Measurements from ENCODE around the gene KCNH8. TPM values are rescaled to one million over a fixed set of nuclear protein-coding genes. Genes with fewer than 3 reads are reported as not detected.

Gene KCNH8
- total RNA-seq, 2 experiments from 2014 or later = not detected

- intact Hi-C loops (cut with micrococcal nuclease) = no loop called here
- CTCF ChIA-PET = no interaction called here
- POLR2A ChIA-PET = no interaction called here
- Mint-ChIP-seq H3K4me1 (ENCODE audit: low read depth) (no peaks in the 10 kb centered on the region), H3K36me3 (no peaks in the 10 kb centered on the region), H3K9me3 (no peaks in the 10 kb centered on the region), H3K4me3 (no peak overlapping the region), H3K27ac (no peak overlapping the region), H3K27me3 (no peaks in the 10 kb centered on the region)
- no peak for DNase-seq
Observed at GRCh38 chr3:19541284-19541683, 393.0 kb downstream of the KCNH8 start.

DNA sequence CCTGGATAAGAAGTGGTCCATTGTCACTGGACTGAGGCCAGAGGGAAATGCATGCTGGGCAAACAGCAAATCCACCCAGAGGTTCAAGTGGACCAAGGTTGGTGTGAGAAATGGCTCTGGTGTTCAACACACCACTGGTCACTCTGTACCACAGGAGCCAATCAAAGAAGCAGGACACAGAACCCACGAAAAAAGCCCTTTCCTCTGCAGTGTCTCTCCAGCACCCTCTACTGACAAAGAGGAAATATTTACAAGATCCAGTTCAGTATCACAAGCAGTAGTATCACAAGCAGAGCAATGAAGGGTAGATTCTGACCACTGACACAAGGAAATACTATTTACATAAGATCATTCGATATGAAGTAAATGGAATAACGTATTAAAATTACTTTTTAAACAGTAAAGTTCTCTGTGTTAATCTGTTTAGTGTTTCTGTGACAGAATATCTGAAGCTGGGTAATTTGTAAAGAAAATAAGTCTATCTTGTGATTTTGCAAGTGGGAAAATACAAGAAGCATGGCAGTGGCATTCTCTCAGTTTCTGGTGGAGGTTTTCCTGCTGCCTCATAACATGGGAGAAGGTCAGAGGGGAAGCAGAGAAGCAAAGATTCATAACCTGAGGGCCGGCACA is 395.0 kb downstream of the KCNH8 start:
- POLR2A ChIA-PET = no interaction called here
- no peaks in the 10 kb centered on the region for H3K9me3 Mint-ChIP-seq
- no peak overlapping the region for H3K27ac Mint-ChIP-seq
- CTCF ChIA-PET = no interaction called here
- no peak for DNase-seq
- H3K36me3 Mint-ChIP-seq = no peaks in the 10 kb centered on the region
- H3K4me3 Mint-ChIP-seq = no peak overlapping the region
- intact Hi-C loops (cut with micrococcal nuclease) = loop anchor here (2.0 kb wide), 2 partner anchors 195 to 497 kb away; no protein-coding TSS in a partner anchor
- no peaks in the 10 kb centered on the region for H3K27me3 Mint-ChIP-seq
- no peaks in the 10 kb centered on the region for H3K4me1 Mint-ChIP-seq (ENCODE audit: low read depth)

DNA sequence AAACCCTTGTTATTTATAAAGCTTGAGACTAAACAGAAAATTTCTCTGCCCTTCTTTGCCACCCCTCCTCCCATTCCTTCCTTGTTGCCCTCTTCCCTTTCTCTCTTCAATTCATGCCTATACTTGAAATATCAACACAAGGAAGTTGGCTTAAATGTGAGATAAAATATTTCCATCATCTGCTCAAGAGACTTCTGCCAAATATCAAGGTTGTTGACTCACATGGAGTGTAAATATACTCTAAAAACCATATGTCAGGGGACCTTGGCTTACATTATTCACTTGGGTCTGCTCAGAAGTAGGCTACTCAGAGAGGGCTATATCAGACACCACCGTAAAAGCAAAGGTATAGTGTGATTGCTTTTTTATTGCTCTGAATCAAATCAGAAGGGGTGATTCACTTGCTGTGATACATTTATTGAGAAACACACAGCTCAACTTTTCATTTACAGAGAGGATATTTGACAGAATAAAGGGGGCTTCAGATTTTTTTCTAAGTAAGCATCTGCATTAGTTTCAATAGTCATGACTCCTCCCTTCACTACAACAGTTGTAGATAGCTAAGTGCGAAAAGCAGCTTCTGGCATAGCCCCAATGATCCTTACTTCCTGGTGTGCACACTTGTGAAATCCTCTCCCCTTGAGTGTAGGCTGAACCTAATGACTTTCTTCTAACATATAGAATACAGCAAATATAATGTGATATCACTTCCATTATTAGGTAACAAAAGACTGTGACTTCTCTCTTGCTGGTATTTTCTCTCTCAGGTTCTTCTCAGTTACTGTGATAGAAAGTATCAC is 399.6 kb downstream of the KCNH8 start:
- Mint-ChIP-seq H3K27me3 (no peaks in the 10 kb centered on the region), H3K9me3 (no peaks in the 10 kb centered on the region), H3K4me3 (no peak overlapping the region), H3K36me3 (no peaks in the 10 kb centered on the region), H3K27ac (no peak overlapping the region), H3K4me1 (ENCODE audit: low read depth) (no peaks in the 10 kb centered on the region)
- intact Hi-C loops (cut with micrococcal nuclease) = no loop called here
- ChIA-PET POLR2A (no interaction called here), CTCF (no interaction called here)
- DNase-seq = no peak

- POLR2A ChIA-PET = no interaction called here
- Mint-ChIP-seq H3K36me3 (no peaks in the 10 kb centered on the region), H3K9me3 (no peaks in the 10 kb centered on the region), H3K4me1 (ENCODE audit: low read depth) (no peaks in the 10 kb centered on the region), H3K4me3 (no peak overlapping the region), H3K27ac (no peak overlapping the region), H3K27me3 (no peaks in the 10 kb centered on the region)
- CTCF ChIA-PET = no interaction called here
- DNase-seq = no peak
- intact Hi-C loops (cut with micrococcal nuclease) = no loop called here
Observed at GRCh38 chr3:19559724-19560442, 411.6 kb downstream of the KCNH8 start.

DNA sequence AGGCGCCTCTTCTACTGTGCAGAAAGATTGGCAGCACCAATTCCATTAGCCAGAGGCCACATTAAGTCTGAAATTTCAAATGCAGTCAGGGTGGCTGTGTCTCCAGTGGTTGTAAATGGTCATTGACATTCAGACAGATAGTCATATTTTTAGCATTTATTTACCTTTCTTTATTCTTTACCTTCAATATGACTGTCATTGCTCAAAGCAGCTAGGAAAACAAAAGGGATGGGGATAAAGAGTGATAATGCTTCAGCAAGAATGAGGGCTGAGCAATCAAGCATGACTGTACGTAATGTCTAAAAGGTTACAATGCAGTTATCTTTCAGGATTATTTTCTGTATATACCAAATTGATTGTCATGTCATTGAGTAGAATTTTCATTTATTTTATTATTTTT is 425.3 kb downstream of the KCNH8 start:
- no peak for DNase-seq
- no peak overlapping the region for H3K4me3 Mint-ChIP-seq
- intact Hi-C loops (cut with micrococcal nuclease) = no loop called here
- no peak overlapping the region for H3K27ac Mint-ChIP-seq
- H3K36me3 Mint-ChIP-seq = no peaks in the 10 kb centered on the region
- ChIA-PET CTCF (no interaction called here), POLR2A (no interaction called here)
- H3K4me1 Mint-ChIP-seq (ENCODE audit: low read depth) = no peaks in the 10 kb centered on the region
- peaks cover under 1% of the 10 kb centered on the region for H3K9me3 Mint-ChIP-seq
- no peaks in the 10 kb centered on the region for H3K27me3 Mint-ChIP-seq

GRCh38 chr3:19574268-19574667 is 426.0 kb downstream of the KCNH8 start:
- ChIA-PET POLR2A (no interaction called here), CTCF (no interaction called here)

DNA sequence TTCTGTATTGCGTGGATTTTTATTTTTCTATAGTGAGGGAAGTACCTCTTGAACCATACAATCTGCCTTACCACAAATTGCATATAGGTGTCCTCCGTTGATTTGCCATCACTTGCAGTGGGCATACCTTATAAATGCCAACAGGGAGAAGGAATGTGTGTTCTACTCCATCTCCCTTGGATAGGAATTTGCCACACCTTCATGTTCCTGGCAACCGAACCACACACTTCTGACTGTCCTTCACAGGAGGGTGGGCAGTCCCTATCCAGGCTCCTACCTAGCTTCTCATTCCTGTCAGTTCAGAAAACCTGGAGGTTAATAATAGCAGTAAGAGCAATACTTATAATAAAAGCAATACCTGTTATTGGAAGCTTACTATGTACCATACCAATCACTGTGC is 428.0 kb downstream of the KCNH8 start:
- POLR2A ChIA-PET = no interaction called here
- Mint-ChIP-seq H3K4me3 (no peak overlapping the region), H3K4me1 (ENCODE audit: low read depth) (no peaks in the 10 kb centered on the region), H3K9me3 (peaks cover 2% of the 10 kb centered on the region), H3K27ac (no peak overlapping the region), H3K27me3 (no peaks in the 10 kb centered on the region), H3K36me3 (no peaks in the 10 kb centered on the region)
- intact Hi-C loops (cut with micrococcal nuclease) = no loop called here
- CTCF ChIA-PET = no interaction called here
- no peak for DNase-seq

More at GRCh38 chr3:19574268-19574667, 426.0 kb downstream of the KCNH8 start:
- H3K4me3 Mint-ChIP-seq = no peak overlapping the region
- H3K27me3 Mint-ChIP-seq = no peaks in the 10 kb centered on the region
- no peaks in the 10 kb centered on the region for H3K36me3 Mint-ChIP-seq
- no peak for DNase-seq
- no peaks in the 10 kb centered on the region for H3K4me1 Mint-ChIP-seq (ENCODE audit: low read depth)
- H3K9me3 Mint-ChIP-seq = peaks cover 2% of the 10 kb centered on the region
- intact Hi-C loops (cut with micrococcal nuclease) = no loop called here
- H3K27ac Mint-ChIP-seq = no peak overlapping the region

Small RNAs within 50 kb of the gene (microRNA-seq; reads per million reads assigned to microRNA genes)
- not detected for gene MIR4791 (ENCODE audit: borderline microRNAs expressed, borderline number of aligned reads, borderline replicate concordance)

All from activated CD4-positive, alpha-beta memory T cell treated with anti-CD3 and anti-CD28 coated beads for 36 hours (primary cell).